ENCODE data around the gene RAPGEF5. TPM values are rescaled to one million over a fixed set of nuclear protein-coding genes. Genes with fewer than 3 reads are reported as not detected.

The RAPGEF5 gene
- polyA plus RNA-seq, 1 of the 3 experiments (the other 2 are of a cell fraction) = 1.2 TPM

DNA sequence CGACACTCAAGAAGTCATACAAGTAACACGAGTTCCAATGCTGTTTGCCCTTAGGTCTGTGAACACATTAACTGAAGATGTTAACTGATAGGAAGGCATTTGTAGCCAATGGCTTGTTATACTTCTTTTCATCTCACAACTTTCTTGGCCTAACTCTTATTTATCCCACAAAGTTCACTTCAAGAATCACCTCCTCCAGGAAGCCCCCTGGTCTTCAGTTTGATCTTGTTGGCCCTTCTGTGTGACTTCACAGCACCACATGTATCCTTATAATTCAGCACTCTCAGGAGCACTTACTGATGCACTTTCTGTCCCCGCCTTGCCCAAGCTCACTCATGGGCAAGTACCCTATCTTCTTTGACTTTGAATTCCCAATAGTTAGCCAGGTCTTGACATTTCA is 159.6 kb downstream of the RAPGEF5 start:
- Histone ChIP-seq H3K27ac (ENCODE audit: low read depth in 2 of 2, low read length in 1 of 2) (no peak overlapping the region), H2AFZ (ENCODE audit: low read depth) (no peak overlapping the region), H3K4me3 (ENCODE audit: low read depth in 2 of 2, low read length in 1 of 2) (no peak overlapping the region), H3K4me2 (no peak overlapping the region), H3K9me2 (no peaks in the 10 kb centered on the region), H3K36me3 (replicated peaks in 1 of 2; ENCODE audit: control insufficient read depth in 1 of 2, insufficient read depth in 2 of 2, low read length in 1 of 2) (no peaks in the 10 kb centered on the region), H3K27me3 (ENCODE audit: insufficient read depth) (no peaks in the 10 kb centered on the region), H3F3A (replicated peaks; ENCODE audit: insufficient read depth) (no peaks in the 10 kb centered on the region), H3K79me2 (ENCODE audit: insufficient read depth) (no peaks in the 10 kb centered on the region), H3K9me3 (no peaks in the 10 kb centered on the region), H3K9ac (no peak overlapping the region), H3K4me1 (ENCODE audit: control insufficient read depth in 1 of 2, insufficient read depth in 2 of 2, low read depth in 1 of 2, low read length in 1 of 2) (peaks cover 0 to 10% of the 10 kb centered on the region in 2 experiments; a peak in 1 of 4 replicates), H4K20me1 (ENCODE audit: insufficient read depth) (no peaks in the 10 kb centered on the region)
- no peak for DNase-seq
- ChIA-PET CTCF (interaction anchor here (1.3 to 2.3 kb wide), 2 partner anchors 15 to 88 kb away, joined by 4 to 11 read pairs; no protein-coding TSS in a partner anchor), POLR2A (no interaction called here)
- TF ChIP-seq SIN3A (IDR thresholded peaks at IDR 0.05; ENCODE audit: borderline replicate concordance, low read depth, low read length) = no peak
- no peak for TF ChIP-seq MEF2A (IDR thresholded peaks at IDR 0.05; ENCODE audit: borderline replicate concordance, low read depth)
- TF ChIP-seq TAF1 (IDR thresholded peaks at IDR 0.05; ENCODE audit: borderline replicate concordance, low read depth, low read length) = no peak
- TF ChIP-seq POLR2AphosphoS5 (IDR thresholded peaks at IDR 0.05; ENCODE audit: low read depth, low read length) = no peak
- TF ChIP-seq JUND (IDR thresholded peaks at IDR 0.05) = no peak
- TF ChIP-seq ELF1 (IDR thresholded peaks at IDR 0.05) = no peak
- TF ChIP-seq, protein P1, sequence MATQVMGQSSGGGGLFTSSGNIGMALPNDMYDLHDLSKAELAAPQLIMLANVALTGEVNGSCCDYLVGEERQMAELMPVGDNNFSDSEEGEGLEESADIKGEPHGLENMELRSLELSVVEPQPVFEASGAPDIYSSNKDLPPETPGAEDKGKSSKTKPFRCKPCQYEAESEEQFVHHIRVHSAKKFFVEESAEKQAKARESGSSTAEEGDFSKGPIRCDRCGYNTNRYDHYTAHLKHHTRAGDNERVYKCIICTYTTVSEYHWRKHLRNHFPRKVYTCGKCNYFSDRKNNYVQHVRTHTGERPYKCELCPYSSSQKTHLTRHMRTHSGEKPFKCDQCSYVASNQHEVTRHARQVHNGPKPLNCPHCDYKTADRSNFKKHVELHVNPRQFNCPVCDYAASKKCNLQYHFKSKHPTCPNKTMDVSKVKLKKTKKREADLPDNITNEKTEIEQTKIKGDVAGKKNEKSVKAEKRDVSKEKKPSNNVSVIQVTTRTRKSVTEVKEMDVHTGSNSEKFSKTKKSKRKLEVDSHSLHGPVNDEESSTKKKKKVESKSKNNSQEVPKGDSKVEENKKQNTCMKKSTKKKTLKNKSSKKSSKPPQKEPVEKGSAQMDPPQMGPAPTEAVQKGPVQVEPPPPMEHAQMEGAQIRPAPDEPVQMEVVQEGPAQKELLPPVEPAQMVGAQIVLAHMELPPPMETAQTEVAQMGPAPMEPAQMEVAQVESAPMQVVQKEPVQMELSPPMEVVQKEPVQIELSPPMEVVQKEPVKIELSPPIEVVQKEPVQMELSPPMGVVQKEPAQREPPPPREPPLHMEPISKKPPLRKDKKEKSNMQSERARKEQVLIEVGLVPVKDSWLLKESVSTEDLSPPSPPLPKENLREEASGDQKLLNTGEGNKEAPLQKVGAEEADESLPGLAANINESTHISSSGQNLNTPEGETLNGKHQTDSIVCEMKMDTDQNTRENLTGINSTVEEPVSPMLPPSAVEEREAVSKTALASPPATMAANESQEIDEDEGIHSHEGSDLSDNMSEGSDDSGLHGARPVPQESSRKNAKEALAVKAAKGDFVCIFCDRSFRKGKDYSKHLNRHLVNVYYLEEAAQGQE (IDR thresholded peaks at IDR 0.05; ENCODE audit: low read depth, low read length) = no peak
- TF ChIP-seq YY1 (IDR thresholded peaks at IDR 0.05; ENCODE audit: low read depth) = no peak
- TF ChIP-seq, protein P2, sequence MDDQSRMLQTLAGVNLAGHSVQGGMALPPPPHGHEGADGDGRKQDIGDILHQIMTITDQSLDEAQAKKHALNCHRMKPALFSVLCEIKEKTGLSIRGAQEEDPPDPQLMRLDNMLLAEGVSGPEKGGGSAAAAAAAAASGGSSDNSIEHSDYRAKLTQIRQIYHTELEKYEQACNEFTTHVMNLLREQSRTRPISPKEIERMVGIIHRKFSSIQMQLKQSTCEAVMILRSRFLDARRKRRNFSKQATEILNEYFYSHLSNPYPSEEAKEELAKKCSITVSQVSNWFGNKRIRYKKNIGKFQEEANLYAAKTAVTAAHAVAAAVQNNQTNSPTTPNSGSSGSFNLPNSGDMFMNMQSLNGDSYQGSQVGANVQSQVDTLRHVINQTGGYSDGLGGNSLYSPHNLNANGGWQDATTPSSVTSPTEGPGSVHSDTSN (IDR thresholded peaks at IDR 0.05) = no peak
- no peak for TF ChIP-seq EP300 (IDR thresholded peaks at IDR 0.05; ENCODE audit: borderline replicate concordance in 1 of 2, low read depth in 1 of 2, low read length in 1 of 2)
- TF ChIP-seq FOXM1 (IDR thresholded peaks at IDR 0.05; ENCODE audit: low read depth) = no peak
- TF ChIP-seq TCF12 (IDR thresholded peaks at IDR 0.05) = no peak
- no peak for TF ChIP-seq RAD21 (IDR thresholded peaks at IDR 0.05; ENCODE audit: low read length)
- no peak for TF ChIP-seq MXI1 (IDR thresholded peaks at IDR 0.05; ENCODE audit: low read depth, low read length)
- no peak for TF ChIP-seq RFX5 (IDR thresholded peaks at IDR 0.05; ENCODE audit: low read length)
- no peak for TF ChIP-seq RCOR1 (IDR thresholded peaks at IDR 0.05; ENCODE audit: low read length)
- TF ChIP-seq GABPA (IDR thresholded peaks at IDR 0.05; ENCODE audit: low read depth) = no peak
- TF ChIP-seq FOXJ3 (CRISPR knock-in tag; IDR thresholded peaks at IDR 0.05) = no peak
- WGBS (ENCODE audit: low lambda C conversion rate) = 83% methylated on average over 3 of the region's 3 CpGs
